GM18511 (cell line): Measurements from ENCODE around the gene LIMS2.

ENCODE experiments used
- ATAC-seq: cut with Tn5 transposase; IDR thresholded peaks from one replicate; pipeline ENCODE4 v1.9.1; 2021; ENCODE audit warnings: mild to moderate bottlenecking, moderate library complexity; ENCODE audit not compliant: unreplicated experiment

LIMS2 gene

DNA sequence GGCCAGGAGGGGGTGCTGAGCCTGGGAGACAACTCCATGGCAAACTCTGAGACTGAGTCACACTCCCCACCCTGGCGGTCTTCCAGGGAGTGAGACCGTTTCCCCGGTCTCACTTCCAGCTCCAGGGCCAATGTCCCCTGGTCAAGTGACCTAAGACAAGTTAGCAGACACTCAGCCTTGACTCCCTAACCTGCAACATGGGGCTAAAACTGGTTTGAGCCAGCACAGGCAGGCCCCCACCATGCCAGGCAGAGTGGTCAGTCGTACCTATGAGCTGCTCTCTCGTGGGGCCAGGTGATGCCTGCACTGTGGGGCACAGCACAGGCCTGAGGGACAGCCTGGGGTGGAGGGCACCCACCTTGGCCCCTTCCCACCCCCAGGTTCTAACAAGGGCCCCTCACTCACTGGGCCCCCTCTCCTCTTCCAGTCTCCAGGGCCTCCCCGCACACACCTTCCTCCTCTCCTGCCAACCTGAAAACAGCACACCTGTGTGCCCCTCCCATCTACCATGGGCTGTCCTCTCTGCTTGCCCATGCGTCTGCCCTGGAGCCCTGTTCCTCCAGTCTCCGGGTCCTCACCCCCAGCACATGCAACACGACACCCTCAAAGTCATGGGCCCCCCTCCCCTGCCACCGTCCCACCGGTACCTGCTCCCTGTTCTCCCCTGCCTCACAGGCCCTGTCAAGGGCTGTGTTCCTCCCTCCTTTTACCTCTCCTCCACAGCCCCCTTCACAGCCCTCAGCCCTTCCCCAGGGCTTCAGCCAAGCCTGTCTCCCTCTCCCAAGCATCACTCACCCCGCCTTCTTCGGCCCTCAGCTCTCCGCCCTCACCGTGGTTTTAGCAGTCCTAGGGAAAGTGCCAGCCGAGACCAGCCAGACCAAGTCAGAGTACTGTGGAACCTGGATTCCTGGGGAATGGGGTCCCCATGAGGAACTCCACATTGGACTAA, 27.8 kb downstream of the LIMS2 start:
- no peak for ATAC-seq

DNA sequence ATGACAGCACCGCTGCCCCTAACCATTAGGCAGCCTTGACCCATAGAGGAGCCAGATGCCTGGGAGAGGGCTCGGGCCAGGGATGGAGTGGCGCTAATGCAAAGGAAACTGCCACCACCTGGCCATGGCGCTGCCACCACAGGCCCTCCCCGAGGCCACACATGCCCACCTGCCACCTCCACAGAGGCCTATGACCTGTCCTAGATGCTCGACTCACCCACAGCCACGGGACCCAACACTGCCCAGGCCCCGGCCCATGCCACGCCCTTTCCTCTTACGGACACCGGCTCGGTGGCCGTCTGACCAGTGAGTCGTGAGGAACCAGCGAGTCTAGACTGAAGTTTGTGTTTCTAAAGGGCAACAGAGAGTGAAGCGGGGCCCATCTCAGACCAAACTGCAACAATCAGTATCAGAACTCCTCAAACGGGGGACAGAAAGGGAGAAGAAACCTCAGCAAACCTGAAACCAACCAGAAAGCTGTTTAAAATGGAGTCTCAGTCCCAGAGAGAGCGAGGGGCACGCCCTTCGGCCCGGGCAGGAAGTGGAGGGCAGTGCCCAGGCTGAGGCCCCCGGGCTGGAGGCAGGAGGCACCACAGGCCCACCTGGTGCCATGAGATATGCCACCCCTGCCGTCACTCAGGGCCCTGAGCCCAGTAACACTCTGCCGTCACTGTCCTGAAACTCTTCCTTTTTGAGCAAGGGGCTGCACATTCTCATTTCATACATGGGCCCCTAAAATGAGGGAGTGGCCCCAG, 28.7 kb downstream of the LIMS2 start:
- no peak for ATAC-seq

DNA sequence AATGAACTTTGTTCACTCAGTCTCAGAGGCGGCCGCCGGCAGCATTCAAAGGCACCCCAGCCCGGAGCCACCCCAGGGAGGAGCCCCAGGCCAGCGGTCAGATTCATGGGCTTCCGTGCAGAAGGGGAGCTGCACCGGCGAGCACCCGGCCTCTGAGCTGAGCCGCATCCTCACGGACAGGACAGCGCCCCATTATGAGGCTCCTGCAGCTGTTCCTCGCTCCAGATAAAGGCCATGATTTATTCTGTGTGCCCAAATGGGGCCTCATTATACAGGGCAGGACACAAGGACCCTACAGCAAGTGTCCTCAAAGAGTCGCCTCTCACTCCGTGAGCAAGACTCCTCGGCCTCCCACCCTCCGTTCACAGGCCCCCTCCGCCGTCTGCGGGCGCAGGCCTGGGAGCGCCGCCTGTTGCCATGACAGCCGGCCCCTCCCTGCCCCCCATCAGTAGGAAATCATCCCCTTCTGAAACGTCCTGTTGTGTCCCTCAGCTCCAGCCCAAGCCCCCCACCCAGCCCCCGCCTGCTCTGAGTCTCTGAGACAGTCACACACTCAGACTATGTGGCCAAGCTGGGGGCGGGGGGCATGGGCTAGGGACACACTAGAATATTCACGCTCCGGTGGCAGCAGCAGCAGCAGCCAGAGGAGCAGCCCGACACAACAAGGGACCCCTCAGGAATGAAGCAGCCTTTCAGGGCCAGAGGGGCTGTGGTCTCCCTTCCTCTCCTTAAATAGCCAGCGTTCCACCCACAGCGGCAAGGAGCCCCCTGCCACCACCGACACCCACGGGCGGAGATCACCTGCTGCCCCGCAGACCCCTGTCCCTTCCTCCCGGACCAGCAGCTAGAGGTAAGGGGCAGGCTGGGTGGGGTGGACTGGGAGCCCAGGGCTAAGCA, 29.7 kb downstream of the LIMS2 start, which contains the start of gene GPR17:
Gene GPR17, plus strand, starts transcription at position 759 of the 897 bp plus-strand sequence. CDS start 4,583 bp downstream, outside the sequence.
- ATAC-seq, result no peak

DNA sequence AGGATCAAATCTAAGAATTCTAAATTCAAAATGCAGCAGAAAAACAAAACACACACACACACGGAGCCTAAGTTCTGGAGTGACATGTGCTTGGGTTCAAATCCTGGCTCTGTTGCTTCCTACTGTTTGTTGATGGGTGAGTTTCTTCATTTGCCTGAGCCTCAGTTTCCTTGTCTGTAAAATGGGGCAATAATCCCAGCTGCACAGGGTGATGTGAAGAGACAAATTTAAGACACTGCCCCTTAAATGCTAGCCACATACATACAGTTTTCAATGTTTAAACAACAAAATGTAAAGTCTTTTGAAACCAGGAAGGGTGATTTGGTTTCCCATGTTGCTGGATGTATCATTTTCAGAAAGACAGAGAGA, 30.3 kb downstream of the LIMS2 start:
- no peak for ATAC-seq

DNA sequence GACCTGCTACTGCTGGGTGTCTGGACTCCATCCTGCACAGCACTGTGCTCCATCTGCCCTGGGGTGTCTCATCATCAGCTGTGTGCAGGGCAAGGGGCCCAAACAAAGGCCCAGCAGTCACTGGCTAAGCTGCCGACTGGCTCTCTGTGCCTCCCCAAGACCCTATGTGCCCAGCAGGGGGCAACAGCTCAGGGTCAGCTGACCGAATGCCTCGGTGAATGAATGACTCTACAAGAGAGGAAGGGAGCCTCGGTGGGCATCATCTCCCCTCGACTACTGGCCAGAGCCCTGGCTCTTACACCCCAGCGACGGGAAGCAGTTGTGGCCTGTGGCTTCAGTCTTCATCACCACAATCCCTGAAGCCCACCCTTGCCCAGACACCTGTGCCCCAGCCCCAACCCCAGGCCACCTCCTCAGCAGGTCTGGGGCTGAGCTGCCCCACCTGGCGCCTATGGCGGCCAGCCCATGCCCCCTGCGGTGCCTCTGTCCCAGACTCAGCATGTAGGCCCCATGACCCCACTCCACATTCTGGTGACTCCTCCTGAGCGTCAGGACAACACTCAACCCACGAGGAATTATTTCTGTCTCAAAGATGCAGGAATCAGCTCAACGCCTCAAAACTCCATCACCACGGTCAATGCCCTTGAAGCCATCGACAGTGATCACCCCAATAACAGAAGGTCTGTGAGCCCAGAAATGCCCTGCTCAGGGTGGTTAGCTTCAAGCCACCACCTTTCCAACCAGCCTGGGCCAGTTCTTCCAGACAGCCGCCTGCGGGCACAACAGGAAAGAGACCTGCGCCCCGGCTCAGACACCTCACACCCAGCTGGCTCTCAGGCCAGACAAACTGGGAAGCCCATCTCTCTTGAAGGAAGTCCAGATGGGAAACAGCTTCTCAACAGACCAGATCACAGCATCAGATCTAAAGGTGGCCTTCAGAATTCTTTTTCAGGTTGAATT, 31.0 kb downstream of the LIMS2 start:
- no peak for ATAC-seq

DNA sequence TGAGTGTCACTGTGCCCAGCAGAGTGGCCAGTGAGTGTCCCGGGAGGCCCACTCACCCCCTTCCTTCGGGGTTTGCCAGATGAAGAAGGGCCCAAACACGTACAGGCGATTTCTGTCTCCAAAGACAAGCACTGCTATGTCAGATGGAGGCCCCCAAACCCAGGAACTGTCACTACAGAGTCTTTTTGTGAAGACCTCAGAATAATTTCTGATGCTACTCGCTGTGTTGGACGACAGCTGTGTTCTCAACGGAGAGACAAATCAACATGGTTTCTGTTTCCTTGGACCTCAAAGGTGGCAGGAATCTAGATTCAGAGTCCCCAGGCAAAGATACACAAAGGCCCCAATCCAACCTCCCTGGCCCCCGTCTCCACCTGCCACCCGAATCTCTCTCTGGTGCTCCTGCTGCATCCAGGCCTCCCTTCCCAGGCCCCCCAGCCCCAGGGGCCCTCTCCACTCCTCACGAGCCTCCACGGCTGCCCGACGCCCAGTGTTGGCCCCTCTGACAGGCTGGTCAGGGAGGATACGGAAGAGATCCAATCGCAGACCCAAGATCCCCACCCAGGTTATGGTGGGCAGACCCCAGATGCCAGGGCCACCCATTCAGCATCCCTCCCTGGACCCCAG, 31.8 kb downstream of the LIMS2 start:
- no peak for ATAC-seq

DNA sequence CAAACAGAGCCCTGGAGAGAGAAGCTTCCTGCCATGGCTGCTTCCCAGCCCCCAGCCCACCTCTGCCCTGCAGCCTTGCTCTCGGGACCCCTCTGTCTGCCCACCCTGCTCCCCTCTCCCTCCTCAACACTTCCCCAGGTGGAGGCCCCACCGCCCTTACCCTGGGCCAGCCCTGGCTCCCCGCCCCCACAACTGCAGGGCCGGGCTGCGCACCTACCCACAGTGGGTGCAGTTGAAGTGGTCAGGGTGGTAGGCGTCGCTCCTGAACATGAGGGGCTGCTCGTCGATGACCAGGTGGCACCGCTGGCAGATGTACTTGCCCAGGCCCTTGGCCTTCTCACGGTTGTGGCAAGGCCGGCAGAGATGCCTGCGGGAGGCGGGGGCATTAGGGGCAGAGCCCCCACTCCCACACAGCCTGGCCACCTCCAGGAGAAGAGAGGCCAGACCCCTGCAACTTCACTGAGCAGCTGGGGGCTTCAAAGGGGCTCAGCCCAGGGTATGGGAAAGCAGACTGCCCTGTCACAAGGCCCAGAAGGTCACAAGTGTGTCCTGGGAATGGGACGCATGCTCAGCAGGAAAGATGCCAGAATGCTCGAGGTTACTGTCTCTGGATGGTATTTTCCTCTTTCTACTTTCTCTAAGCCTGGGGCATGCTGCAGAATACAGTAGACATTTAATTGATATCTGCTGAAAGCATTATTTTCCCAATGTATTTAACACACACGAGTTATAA, 32.5 kb downstream of the LIMS2 start:
- ATAC-seq, result no peak

DNA sequence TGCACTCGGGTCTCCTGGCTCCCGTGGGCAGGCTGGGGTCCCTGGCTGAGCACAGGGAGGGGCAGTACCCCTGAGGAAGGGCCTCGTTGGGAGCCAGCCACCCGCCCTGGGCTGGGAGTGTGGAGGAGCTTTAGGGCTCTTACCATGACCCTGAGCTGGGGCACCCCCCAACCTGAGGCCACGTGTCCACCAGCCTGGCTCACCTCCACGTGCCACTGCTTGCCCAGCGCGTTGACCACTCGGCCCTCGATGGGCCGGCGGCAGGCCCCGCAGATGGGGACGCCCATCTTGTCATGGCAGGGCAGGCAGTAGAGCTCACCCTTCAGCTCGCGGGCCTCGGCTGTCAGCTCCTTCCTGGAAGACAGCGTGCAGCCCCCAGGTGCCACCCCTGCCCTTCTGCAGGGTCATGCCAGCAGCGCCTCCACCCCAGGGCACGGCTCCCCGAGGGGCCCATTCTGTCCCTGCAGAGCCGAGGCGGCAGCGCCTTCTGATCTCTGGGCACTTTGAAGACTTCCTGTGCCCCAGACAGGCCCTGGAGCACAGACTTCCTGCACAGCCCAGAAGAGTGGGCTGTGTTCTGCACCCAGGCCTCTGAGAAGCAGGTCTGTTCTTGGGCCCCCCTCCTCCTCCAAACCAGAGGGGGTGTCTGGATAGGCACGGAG, 33.4 kb downstream of the LIMS2 start:
- no peak for ATAC-seq

DNA sequence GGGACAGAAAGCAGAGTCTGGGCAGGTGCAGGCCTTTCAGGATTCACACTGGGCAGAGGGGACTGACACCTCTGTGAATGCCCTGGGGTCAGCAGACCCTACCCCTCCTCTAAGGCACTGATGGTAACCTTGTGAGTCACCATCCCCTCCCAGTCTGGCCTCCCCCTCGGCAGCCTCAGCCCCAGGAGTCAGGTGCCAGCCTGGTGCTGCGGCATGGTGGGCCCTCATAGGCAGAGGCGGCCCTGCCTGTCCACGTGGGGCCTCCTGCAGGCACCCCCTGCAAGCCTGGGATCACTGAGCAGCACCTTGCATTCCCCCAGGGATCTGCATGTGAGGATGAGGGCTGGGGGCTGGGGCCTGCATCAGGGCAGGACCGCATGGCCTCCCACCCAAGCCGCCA, 34.2 kb downstream of the LIMS2 start:
- ATAC-seq, result no peak

DNA sequence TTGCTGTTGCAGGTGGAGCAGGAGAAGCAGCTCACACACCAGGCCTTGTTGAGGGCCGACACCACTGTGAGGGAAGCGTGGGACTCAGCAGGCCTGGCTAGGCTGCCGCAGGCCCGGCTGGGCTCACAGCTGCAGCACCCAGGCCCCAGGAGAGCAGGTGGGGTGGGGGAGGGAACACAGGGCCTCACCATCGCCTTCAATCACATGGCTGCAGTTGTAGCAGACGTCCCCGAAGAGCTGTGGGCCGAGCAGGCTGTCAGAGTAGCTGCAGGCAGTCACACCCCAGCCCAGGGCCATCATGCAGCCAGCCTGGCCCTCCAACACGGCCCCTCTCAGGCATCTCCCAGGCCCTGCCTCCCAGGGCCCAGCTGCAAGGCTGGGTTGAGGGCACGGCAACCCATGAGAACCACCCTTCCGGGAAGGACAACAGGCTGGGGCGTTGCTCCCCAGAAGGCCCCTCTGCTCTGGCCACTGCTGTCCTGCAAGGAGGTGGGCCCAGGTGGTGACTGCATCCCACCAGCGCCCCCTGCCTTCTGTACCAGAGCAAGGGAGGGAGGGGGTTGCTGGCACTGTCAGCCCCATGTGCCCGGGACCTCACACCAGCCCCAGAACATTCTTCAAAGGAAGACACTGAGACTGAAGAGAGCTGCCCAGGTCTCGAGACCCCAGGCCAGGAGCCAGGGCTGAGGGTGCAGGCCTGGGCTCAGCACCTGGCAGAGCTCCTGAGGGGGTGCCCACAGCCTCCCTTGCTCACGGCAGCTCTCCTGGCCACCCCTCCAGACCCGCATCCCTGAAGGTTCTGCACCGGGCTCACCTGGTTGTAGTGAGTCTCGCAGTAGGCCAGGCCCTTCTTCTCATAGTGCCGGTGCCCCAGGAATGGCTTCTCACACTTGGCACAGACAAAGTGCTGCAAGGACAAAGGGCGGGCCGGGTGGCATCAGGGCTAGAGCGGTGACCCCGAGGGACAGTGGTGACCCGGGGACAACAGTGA, 35.0 kb downstream of the LIMS2 start:
- ATAC-seq, result peak; percentile 67

DNA sequence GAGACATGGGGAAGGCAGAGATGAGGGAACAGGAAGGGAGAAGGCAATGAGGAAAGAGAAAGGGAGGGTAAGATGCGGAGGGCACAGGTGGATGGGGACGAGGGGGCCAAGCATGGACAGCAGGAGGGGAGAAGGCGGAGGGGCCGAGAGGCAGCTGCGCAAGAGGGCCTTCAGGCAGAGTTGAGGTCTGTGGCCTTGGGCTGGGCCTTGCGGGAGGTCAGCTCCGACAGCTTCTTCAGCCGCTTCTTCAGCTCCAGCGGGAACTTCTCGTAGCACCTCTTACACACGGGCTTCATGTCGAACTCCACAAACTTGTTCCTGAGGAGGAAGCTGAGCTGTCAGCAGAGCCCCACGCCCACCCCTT, 36.2 kb downstream of the LIMS2 start:
- ATAC-seq, result no peak

DNA sequence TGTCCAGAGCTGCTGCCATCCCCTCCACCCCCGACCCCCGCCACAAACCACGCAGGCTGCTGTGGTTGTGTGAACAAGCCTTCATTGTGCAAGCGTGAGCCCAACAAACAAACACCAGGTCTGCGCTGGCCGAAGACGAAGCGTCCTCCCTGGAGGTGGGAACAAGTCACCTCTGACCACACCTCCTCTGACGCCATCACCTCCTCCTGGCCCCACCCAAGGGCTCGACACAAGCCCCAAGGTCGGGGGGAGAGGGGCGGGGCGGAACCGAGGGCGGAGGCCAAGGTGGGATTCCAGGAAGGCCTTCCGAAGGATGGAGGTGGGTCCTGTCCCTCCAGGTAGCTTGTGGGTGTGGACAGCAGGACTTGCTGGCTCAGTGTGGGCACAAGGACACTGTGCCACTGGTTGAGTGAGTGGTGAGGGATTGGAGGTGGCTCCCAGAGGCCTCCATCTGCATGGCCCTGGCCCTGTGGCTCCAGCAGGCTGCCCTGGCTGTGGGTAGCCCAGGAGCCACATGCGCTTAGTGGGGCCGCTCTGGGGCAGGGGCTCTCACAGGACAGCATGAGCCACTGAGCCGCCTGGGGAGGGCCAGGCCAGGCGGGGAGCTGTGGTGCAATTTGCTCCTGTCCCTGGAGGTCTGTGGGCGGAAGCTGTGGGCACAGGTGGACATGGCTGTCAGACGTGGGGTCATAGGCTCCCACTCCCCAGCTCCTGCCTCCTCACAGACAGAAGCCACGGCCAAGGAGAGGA, 36.8 kb downstream of the LIMS2 start:
- no peak for ATAC-seq

DNA sequence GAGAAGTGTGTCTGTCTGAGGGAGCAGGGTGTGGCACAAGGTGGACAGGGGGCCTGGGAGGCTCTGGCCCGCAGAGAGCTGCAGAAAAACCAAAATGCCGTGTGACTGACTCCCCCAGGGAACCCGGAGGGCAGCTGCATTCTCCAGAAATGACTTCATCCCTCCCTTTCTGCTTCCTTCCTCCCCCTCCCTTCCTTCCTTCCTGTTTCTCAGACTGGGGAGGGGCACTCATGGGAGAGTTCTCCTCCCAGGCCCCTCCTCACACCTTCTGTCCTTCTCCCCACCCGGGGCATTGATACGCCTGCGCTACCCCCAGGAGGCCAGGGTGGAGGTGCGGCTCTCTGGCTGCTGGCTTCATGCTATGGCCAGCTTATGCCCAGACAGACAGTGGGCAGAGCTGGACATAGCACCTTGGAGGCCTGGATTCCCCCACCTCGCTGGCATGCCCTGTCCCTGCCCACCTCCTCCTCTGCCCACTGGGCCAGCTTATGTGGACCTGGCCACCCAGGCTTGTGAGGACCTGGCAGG, 37.5 kb downstream of the LIMS2 start:
- ATAC-seq, result no peak

DNA sequence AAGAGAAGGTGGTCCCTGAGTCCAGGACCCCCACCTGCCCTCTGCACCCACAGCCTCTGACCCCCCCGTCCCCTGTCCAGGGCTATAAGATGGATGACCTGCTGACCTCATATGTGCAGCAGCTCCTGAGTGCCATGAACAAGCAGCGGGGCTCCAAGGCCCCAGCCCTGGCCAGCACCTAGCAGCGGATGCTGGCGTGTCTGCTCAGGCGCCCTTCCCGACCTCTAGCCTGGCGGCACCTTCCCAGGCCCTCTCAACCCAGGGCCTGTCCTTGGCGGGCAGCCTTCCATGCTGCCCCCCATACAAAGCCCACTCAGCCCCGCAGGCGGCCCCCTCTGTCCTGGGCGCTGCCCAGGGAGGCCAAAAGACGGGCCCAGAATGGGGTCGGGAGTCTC, 38.1 kb downstream of the LIMS2 start:
- no peak for ATAC-seq

DNA sequence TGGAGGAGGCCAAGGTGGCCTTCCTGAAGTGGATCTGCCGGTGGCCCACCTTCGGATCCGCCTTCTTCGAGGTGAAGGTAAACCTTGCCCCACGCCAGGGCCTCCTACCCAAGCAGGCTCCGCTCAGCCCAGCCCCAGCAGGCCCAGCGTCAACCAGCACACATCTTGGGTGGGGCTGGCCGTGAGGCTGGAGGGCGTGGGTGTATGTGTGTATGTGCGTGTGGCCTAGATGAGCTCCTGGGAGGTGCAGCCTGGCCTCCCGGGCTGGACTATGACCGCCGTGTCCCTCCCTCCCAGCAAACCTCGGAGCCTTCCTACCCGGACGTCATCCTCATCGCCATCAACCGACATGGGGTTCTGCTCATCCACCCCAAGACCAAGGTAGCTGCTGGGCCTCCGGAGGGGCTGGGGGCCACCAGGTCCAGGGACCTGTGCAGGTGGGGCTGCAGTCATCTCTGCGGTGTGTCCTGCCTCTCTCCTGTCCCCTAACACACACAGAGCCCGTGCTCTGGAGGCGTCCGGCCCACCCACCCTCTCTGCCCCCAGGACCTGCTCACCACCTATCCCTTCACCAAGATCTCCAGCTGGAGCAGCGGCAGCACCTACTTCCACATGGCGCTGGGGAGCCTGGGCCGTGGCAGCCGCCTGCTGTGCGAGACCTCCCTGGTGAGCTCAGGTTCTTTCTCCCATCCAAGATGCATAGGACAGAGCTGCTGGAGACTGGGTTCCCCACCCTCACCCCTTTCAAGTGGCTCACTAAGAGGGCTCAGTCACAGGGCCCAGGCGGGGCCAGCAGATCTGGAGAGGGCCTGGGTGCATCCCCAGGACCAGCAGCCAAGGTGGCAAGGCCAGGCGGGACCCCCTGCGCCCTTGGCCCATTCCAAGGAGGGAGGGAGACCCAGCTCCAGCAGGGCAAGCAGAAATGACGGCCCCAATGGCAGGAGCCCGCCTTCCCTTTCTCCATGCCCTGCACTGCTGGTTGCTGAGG, 38.8 kb downstream of the LIMS2 start:
- ATAC-seq, result no peak
